Urinary bladder (tissue), 4 donors: Measurements from ENCODE around the gene PCCA. TPM values are rescaled to one million over a fixed set of nuclear protein-coding genes. Genes with fewer than 3 reads are reported as not detected.

Experiments
- DNase-seq: peaks from one replicate; pipeline ENCODE4 v3.0.0-alpha.2; 2015; ENCODE audit errors: extremely low spot score
- H3K27ac ChIP-seq: one replicate; pipeline ENCODE4 v1.5.1; 2013; ENCODE audit warnings: low read depth, mild to moderate bottlenecking, moderate library complexity
- H3K36me3 ChIP-seq: one replicate; pipeline ENCODE4 v1.6.1; 2013; ENCODE audit warnings: mild to moderate bottlenecking, moderate library complexity; ENCODE audit not compliant: insufficient read depth
- H3K4me1 ChIP-seq: one replicate; pipeline ENCODE4 v1.6.1; 2013; ENCODE audit warnings: mild to moderate bottlenecking, moderate library complexity; ENCODE audit not compliant: insufficient read depth
- H3K4me3 ChIP-seq: one replicate; pipeline ENCODE4 v1.5.1; 2013; ENCODE audit warnings: low read depth, low read length
- WGBS: extraction: QIAGEN DNeasy Blood & Tissue Kit; methylation state at CpG from one replicate; pipeline ENCODE4 v1.1.7; 2013; 5-methylcytosine and 5-hydroxymethylcytosine counted together
- polyA plus RNA-seq: library from polyadenylated mRNA; stranded (reverse); fragments of 200-250 nt; gene quantifications from one replicate; pipeline ENCODE4 v1.2.3, GENCODE V29; 2013
- total RNA-seq: library from RNA; depleted of rRNA; stranded (reverse); fragments of >200 nt; gene quantifications from one replicate; pipeline ENCODE4 v1.2.3, GENCODE V29; 2014
- donor health status: healthy with polysubstance abuse.
- donor health status: healthy.

Gene PCCA
- total and polyA plus RNA-seq, 2 donors: 24.7 to 122 TPM

DNA sequence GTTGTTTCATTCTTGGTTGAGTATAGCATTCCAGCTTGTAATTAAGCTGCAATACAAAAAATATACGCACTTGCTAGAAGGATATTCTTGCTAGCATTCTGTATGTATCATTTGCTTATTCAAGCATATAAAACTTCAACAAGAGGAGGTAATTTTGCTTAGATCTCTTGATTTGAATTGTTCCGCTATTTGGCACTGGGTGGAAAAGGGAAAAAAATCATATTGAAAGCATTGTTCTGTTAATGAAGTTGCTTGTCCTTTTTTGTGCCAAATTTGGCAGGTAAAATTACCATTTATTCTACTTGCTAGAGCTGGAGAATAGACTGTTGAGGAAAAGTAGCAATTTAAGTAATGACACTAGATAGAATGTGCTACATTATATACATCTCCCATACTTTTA is 309.5 kb downstream of the PCCA start:
- no peak overlapping the region for H3K27ac ChIP-seq
- 98% methylated on average over 2 of the region's 2 CpGs for WGBS
- no peaks in the 10 kb centered on the region for H3K36me3 ChIP-seq
- H3K4me3 ChIP-seq: no peak overlapping the region
- no peak for DNase-seq
- no peaks in the 10 kb centered on the region for H3K4me1 ChIP-seq

DNA sequence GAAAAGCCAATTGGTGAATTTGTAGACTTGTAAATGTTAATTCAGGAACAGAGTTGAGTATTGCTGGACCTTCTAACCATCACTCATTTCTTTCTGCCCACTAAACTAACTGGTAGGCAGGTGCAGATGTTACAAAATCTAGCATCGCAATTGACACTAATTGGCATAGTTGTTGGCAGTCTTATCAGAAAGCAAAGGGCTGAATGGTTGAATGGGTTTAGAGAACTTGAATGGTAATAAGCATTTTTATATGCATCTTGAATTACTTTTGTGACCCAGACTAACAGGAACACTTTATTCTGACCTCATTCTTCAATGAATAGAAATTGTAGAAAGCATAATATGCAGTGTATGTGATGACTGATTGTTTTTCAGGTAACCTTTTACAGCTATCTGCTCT is 310.6 kb downstream of the PCCA start:
- Histone ChIP-seq H3K36me3 (no peaks in the 10 kb centered on the region), H3K4me3 (no peak overlapping the region), H3K27ac (no peak overlapping the region), H3K4me1 (no peaks in the 10 kb centered on the region)
- WGBS: 95% methylated on average over 1 of the region's 1 CpG
- no peak for DNase-seq

- no peaks in the 10 kb centered on the region for H3K36me3 ChIP-seq
- no peak for DNase-seq
These were observed 314.8 kb downstream of the PCCA start for GRCh38 chr13:100403675-100404074.

GRCh38 chr13:100409132-100409531 is 320.2 kb downstream of the PCCA start:
- Histone ChIP-seq H3K36me3 (no peaks in the 10 kb centered on the region), H3K4me3 (no peak overlapping the region), H3K4me1 (no peaks in the 10 kb centered on the region), H3K27ac (no peak overlapping the region)
- no peak for DNase-seq
- 98% methylated on average over 5 of the region's 5 CpGs for WGBS

More at GRCh38 chr13:100403675-100404074, 314.8 kb downstream of the PCCA start:
- 84% methylated on average over 6 of the region's 6 CpGs for WGBS
- Histone ChIP-seq H3K4me1 (no peaks in the 10 kb centered on the region), H3K4me3 (no peak overlapping the region), H3K27ac (no peak overlapping the region)

DNA sequence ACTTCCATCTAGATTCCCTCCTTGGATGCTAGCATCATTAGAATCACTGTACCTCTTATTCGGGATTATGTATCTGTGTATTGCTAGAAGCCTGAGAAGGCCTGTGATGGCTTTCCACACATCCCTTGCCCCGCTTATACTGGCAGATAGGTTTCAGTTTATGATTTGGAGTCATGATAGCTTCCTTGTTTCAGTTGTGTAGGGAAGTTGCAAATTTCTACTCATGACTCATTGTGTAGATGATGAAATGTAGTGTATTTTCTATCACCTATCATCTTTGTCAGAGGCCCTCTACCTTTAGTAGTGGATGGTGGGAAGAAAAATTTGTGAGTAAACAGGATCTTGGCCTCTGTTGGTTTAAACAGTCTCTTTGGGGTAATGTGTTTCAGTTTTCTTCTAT is 334.5 kb downstream of the PCCA start:
- no peak for DNase-seq
- H3K4me1 ChIP-seq: no peaks in the 10 kb centered on the region
- H3K36me3 ChIP-seq: no peaks in the 10 kb centered on the region
- 96% methylated on average over 2 of the region's 2 CpGs for WGBS
- no peak overlapping the region for H3K27ac ChIP-seq
- no peak overlapping the region for H3K4me3 ChIP-seq

GRCh38 chr13:100428986-100429385 is 340.1 kb downstream of the PCCA start:
- Histone ChIP-seq H3K4me1 (no peaks in the 10 kb centered on the region), H3K4me3 (no peak overlapping the region), H3K27ac (no peak overlapping the region), H3K36me3 (no peaks in the 10 kb centered on the region)
- no peak for DNase-seq
- WGBS: 94% methylated on average over 3 of the region's 3 CpGs

- Histone ChIP-seq H3K27ac (no peak overlapping the region), H3K36me3 (no peaks in the 10 kb centered on the region), H3K4me1 (no peaks in the 10 kb centered on the region), H3K4me3 (no peak overlapping the region)
- DNase-seq: no peak
- WGBS: 96% methylated on average over 2 of the region's 2 CpGs
These were observed 343.7 kb downstream of the PCCA start for GRCh38 chr13:100432611-100433010.

GRCh38 chr13:100433475-100433874 is 344.6 kb downstream of the PCCA start:
- Histone ChIP-seq H3K4me3 (no peak overlapping the region), H3K4me1 (no peaks in the 10 kb centered on the region), H3K36me3 (no peaks in the 10 kb centered on the region), H3K27ac (no peak overlapping the region)
- no peak for DNase-seq

DNA sequence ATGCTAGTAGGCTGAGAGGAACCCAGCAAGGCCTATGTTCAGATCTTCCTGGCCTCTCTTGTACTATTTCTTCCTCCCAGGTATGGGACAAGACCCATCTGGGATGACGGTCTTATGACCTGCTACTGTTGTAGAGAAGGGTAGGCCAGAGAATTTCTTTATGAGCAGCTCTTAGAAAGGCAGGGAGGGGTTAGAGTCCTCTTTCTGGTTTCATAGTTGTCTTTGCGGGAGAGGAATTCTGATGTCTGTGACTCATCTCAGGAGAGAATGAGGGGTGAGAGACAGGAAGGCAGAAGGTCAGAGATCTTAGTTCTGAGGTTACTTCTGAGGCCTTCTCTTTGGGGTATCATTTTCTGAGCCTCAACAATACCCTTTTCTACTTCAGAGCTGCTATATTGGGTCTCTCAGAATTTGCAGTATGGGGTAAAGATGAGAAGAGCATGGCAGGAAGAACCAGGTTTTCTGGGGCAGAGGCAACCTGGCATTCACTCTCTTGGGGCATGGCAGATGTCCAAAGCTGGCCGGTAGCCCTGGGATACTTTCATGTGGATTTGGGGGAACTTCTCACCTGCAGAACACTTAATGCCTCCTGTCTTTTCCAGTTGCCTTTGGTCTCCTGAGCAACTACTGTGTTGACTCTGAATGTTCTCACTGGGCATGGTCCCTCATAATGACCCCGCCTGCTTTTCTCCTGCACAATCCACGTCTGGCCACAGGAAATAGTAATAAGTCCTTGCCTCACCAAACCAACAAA is 345.3 kb downstream of the PCCA start:
- no peak for DNase-seq
- Histone ChIP-seq H3K36me3 (no peaks in the 10 kb centered on the region), H3K4me3 (no peak overlapping the region), H3K27ac (no peak overlapping the region), H3K4me1 (no peaks in the 10 kb centered on the region)
- WGBS: 80% methylated on average over 5 of the region's 5 CpGs

DNA sequence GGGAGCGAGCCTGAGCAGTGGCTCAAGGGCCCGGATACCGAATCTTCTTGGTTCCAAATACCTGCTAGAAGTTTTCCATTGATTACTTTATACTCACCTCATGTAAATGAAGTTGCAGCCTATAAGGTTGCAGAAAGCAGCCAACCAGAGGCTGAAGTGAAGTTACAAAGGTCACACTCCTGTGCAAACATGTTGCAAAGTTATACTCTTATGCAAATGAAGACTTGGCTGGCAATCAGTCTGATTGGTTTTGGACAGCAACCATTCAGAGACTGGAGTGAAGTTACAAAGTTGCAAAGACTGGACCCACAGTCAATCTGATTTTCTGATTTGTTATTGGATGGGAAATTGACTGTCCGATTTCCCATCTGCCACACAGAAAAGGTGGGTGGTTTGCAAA is 347.2 kb downstream of the PCCA start:
- Histone ChIP-seq H3K27ac (no peak overlapping the region), H3K4me1 (no peaks in the 10 kb centered on the region), H3K4me3 (no peak overlapping the region), H3K36me3 (no peaks in the 10 kb centered on the region)
- WGBS: 96% methylated on average over 4 of the region's 4 CpGs
- DNase-seq: no peak

DNA sequence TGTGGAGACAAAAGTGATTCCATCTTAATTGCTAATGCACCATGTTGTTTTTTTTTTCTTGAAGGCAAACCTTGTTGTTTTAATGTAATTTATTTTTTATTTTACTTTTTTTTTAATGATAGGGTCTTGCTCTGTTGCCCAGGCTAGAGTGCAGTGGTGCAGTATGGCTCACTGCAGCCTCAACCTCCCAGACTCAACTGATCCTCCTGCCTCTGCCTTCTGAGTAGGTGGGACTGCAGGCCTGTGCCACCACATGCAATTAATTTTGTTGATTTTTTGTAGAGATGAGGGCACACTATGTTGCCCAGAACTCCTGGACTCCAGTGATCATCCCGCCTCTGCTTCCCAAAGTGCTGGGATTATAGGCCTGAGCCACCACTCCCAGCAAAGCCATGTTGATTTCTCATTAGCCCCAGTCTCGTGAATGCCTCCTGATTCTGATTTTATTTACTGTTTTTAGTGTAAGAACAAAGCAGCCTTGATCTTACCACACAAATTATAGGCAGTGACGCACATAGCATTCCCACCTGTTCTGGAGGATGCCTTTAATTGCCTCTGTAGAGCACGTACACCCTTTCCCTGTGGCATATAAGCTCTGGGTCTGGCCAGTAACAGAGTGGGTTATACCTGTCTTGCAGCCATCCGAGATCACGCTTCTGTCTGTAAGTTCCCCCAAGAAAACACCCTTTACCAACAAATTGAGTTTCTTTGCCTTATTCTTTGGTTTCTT is 349.3 kb downstream of the PCCA start:
- Histone ChIP-seq H3K27ac (no peak overlapping the region), H3K4me3 (no peak overlapping the region), H3K36me3 (no peaks in the 10 kb centered on the region), H3K4me1 (no peaks in the 10 kb centered on the region)
- WGBS: 97% methylated on average over 6 of the region's 6 CpGs
- DNase-seq: no peak

DNA sequence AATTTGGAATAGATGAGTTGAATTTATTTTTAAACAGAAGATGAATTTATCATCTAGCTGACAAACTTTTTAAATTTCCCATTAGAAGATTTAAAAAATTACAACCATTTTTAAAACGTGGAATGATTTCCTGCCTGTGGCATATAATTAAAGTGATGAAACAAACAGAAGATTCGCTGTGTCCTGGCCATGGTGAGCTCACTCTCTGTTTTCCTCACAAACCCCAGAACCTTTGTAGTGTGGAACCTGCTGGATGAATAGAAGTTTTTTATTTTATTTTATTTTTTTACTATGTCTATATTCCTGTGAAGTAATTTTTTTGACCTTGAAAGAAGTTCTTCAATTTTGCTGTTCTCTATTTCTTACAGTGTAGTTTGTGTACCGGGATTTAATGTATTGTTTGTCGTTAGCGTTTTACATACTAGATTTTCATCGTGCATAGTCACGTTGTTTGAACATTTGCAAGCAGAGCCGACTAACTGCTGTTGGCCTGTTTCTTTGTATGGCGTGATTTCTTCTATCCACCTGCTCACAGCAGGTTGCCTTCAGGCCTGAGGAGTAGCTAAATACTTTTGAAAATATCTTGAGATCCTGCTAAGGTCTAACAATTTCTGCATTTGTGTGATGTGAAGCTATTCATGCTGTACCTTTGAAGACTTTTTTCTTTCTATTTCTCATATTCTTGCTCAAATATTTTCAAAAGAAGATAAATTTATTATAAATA is 350.5 kb downstream of the PCCA start:
- 86% methylated on average over 9 of the region's 9 CpGs for WGBS
- no peak for DNase-seq

DNA sequence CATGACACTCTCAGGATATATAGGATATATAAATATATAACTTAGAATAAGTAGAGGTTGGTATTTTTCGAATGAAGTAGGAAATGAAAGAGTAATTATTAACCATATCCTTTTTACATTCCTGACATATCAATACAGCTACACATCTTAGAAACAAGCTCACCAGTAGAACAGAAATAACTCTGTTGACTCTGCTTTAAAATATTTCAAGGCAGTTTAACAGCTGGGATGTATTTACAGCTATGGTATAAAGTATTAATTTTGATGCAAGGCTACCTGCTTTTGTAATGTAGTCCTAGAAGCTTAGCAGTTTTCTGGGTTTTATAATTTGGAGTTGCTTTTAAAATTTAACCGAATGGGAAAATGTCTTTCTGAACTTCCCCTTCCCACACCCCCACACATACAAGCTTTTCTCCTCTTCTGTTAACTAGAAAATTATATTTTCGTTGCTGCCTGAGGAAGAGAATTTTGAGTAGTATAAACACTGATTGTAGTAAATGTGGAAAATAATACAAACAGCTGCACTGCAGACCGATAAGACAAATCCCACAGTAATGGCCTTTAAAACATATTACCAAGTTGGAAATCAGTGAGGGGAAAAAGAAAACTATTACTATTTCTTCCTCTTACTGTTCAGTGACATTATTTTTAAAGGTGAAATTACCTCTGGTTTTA is 352.0 kb downstream of the PCCA start:
- H3K27ac ChIP-seq: no peak overlapping the region
- no peak overlapping the region for H3K4me3 ChIP-seq
- H3K36me3 ChIP-seq: no peaks in the 10 kb centered on the region
- 27% methylated on average over 4 of the region's 4 CpGs for WGBS
- no peak for DNase-seq
- H3K4me1 ChIP-seq: no peaks in the 10 kb centered on the region

More for the DNA sequence above, 350.5 kb downstream of the PCCA start:
- Histone ChIP-seq H3K36me3 (no peaks in the 10 kb centered on the region), H3K4me3 (no peak overlapping the region), H3K4me1 (no peaks in the 10 kb centered on the region), H3K27ac (no peak overlapping the region)
